Activated T-cell treated with anti-CD3 and anti-CD28 coated beads, Interleukin-2, amount 50 U/mL, for 1 hour (primary cell): ENCODE measurements around the gene UST.
"Not testable (repeated sequence)": the region's sequence is repeated elsewhere in the genome, so short reads cannot be mapped to it uniquely, and the experiment has no call there.

ENCODE experiments used
- DNase-seq: peaks from one replicate; pipeline ENCODE4 v3.0.0-alpha.2; 2020

UST gene

DNA sequence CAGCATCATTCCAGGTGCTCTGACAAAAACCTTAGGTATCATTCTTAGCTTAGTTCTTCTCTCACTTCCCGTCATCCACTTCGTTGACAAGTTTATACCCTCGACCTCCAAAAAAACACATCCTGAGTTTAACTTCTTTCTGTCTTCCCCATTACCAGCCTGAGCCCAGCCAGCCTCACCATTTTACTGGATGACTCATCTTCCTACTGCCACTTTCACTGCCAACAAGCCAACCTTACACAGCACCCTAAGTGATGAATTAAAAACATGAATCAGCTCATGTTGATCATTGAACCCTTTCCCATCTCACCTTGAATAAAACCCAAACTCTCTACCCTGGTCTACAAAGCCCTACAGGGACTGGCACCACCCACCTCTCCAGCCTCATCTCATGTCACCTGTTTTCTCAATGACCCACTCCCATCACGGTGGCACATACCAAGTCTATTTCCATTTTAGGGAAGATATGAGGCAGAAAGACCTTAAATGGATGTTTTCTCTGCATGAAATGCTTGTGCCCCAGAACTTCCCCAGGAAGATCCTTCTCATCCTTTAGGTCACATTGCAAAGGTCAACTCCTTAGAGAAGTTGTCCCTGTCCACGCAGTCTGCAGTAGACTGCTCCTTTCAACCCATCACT is 9.9 kb upstream of the UST start:
- DNase-seq, result no peak

DNA sequence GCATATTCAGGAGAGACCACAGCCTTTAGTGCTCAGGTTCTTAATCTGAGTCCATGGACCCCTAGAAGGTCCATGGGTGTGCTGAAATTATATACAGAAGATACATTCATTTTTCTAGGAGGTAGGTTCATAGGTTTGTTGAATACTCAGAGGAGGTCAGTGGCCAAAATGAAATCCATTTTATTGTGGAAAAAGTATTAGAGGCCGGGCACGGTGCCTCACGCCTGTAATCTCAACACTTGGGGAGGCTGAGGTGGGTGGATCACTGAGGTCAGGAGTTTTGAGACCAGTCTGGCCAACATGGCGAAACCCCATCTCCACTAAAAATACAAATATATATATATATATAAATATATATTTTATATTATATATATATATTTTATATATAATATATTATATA is 9.0 kb upstream of the UST start:
- no peak for DNase-seq

DNA sequence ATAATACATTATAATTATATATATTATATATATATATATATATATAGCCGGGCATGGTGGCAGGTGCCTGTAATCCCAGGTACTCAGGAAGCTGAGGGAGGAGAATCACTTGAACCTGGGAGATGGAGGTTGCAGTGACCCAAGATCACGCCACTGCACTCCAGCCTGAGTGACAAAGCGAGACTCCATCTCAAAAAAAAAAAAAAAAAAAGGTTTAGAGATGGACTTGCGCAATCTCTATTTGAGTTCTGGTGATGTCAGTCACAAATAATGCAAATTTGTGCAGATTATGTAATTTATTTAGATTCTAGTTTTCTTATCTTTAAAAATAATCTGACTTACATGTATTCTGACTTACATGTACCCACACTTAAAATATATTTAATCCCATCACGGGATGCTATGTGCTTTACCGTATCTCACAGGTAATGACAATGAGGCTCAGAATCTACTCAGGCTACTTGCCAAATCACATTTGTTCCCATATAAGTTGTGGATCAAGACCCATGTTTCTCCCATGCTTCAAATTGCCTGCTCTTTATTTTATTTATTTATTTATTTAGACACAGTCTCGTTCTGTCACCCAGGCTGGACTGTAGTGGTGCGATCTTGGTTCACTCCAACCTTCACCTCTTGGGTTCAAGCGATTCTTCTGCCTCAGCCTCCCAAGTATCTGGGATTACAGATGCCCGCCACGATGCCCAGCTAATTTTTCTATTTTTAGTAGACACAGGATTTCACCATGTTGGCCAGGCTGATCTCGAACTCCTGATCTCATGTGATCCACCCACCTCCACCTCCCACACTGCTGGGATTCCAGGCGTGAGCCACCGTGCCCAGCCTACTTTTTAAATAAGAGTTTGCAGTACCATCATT is 7.6 kb upstream of the UST start:
- no peak for DNase-seq

DNA sequence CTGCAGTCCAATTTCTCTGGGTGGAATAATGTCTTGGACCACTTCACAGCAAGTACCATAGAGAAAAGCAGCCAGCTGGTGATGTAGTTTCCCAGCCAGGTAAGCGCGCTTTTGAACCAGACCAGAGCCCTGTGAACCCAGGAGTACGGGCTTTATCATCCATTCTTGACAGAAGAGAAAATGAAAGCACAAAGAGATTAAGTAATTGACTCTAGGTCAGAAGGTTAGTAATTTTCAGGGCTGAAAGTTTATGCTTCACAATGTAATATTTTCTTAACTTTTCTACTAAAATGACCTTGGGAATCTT is 7.1 kb upstream of the UST start:
- DNase-seq, result no peak

DNA sequence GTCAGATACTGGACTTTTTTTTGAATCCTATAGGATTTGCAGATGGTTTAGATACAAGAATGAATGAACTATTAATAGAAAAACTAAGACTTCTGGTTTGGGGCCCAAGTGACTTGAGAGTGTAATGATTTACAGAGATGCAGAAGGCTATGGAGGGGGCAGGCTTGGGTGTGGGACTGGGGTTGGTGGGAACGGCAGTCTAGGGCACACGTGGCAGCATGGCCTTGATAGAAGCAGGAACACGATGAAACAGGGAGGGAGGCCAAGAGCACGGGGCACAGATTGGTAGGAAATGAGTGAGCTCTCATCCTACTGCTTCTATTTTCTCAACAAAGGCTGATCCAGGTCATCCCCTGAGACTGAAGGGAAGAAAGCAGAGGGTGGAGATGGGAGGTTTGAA is 3.4 kb upstream of the UST start:
- no peak for DNase-seq

DNA sequence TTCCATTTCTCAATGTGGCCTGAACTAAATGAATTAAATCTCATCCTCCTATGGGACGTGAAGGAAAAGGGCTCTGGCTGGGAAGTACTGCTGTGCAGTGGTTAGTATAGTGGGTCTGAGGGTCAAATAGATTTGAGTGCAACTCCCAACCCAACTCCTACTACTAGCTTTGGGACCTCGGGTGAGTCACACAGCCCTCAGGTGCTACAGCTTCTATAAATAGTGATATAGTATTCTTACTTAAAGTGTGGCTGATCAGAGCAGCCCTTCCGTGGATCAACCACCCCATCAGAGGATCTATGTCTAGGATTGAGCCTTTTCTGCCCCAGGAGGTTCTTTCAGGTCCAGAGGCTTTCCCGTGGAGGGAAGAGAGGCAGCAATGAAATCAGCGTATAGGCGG is 904 bp upstream of the UST start:
- no peak for DNase-seq

DNA sequence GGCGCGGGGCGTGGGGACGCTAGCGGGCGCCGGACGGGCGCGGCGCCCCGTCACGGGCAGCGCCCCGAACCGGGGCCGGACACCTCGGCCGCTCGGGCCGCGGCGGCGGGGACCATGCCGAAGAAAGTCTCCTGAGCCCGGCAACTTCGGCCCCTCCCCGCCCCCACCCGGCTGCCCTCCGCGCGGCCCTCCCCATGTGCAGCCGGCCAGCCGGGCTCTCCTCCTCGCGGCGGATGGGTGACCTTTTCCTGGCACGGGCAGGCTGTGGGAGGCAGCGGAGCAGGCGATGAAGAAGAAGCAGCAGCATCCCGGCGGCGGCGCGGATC is 278 bp downstream of the UST start:
- no peak for DNase-seq

DNA sequence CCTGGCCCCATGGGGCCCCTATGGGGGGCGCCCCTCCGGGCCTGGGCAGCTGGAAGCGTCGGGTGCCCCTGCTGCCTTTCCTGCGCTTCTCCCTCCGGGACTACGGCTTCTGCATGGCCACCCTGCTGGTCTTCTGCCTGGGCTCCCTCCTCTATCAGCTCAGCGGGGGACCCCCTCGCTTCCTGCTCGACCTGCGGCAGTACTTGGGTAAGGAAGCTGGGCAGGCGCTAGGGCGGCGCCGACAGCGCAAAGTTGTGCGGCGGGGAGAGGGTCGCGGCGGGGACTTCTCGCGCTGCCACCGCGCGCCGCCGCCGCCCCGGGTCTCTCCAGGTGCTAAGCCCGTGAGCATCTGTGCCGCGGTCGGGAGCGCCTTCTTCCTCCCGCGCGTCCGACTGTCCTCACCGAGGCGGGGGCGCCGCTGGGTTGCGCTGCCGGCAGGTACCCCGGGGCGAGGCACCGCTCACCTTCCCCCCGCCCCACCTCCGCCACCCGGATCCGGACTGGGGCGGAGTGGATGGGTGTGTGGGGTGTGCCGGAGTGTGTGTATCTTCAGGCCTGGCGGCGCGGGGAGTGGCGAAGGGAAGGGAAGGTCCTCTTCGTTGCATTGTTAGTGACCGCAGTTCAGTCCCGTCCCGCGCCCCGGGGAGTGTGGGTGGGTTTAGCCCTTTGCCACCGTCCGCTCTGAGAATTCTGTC is 788 bp downstream of the UST start:
- peak; percentile 66 for DNase-seq

DNA sequence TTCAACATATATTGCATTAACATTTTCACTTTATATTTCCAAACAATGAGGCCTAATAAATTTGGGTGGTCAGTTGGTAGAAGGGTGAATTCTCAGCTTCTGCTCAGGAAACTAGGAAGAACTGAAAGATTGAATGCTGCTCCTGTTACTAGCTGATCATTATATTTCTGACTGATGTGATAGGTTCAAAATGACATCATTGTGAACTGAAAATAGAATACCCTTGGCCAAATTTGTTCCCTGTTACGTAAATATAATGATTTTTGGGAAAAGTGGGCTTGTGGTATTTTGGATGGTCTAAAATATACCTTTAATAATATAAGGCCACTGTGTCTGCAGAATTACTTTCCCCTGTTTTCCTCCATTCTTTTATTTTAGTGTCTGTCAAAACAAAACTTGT is 2.8 kb downstream of the UST start:
- no peak for DNase-seq

DNA sequence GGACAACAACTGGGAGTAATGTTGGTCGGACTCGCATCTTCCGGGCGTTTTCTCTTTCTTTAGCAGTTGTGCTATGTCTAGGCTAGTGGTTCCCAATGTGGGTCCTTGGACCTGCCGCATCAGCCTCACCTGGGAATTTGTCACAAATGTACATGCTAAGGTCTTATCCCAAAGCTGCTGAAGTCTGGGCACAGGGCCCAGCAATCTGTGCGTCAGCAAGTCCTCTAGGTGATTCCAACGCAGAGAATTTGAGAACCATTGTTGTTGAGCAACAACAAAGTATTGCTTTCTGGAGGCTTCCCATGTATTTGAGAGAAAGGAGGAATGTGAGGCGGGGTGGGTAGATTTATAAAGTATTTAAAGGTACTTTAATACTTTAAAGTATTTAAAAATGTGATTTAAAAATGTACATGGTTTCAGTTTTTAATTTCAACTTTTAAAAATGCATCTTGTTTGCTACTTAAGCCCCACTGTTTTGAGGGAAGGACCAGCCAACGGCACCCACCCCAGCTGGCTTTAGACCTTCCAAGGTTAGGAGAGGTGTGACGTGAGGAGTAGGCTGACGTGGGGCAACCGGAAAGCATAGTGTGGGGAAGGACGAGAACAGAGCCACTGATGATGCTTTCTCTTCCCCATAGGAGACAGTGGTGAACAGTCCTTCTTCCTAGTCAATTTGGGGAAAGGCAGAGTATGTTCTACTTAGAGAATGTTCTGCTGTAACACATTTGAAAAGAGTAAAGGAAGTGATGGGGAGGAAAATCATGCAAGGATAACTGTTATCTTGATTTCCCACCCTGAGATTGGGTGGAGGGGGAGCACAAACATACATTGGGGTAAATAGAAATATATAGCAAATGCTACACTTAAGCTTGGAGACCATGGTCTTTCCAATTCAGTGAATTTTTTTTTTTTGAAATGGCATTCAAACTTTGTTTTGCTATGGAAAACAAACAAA is 4.3 kb downstream of the UST start:
- DNase-seq, result no peak

DNA sequence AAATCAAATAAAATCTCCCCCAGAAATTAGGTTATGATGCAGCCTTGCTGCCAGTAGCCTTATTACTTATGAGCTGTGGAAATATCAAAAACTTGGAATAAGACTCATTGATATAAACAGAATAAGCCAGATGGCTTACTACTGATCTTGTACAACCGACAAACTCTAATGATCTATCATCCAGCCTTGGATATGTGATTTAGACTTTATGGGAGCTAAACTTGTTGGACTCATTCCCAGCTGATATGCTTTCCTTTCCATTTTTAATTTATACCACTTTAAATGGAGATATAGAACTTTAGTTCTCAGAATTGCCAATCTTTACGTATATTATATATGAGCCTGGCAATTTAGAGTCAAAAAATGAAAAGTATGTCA is 5.0 kb downstream of the UST start:
- no peak for DNase-seq

DNA sequence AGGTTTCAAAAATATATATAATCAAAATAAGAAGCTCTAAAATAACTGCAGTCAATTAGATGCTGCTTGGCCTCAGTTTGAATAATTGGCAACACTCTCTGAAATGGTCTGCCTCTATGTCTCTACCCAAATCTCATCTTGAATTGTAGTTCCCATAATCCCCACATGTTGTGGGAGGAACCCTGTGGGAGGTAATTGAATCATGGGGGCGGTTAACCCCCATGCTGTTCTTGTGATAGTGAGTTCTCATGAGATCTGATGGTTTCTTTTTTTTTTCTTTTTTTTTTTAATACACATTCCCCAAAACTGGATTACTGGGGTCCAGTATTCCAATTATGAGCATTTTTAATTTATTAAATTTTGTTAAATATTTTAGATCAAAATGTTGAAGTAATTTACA is 8.5 kb downstream of the UST start:
- DNase-seq, result not testable (repeated sequence)

DNA sequence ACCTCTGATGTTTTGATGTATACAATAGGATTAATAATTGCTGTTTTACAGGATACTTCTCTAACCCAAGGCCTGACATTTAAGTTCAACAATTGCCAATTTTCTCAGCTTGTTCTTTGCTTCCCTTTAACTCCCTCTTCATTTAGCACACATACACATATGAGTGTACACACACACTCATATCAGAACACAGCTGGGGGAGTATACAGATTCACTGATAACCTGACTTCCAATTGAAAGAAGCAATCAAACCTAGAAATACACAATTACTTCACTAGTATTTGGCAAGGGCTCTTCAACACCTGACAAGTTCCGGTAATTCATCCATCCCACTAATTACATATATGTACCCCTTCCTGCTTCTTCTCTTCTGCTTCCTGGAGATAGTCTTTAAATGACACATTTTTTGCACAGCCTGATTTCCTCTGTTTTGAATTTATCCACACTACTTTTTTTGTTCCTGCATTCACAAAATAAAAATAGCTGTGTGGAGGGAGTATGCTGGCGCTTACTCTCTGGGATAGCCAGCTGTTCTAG is 11.2 kb downstream of the UST start:
- no peak for DNase-seq

DNA sequence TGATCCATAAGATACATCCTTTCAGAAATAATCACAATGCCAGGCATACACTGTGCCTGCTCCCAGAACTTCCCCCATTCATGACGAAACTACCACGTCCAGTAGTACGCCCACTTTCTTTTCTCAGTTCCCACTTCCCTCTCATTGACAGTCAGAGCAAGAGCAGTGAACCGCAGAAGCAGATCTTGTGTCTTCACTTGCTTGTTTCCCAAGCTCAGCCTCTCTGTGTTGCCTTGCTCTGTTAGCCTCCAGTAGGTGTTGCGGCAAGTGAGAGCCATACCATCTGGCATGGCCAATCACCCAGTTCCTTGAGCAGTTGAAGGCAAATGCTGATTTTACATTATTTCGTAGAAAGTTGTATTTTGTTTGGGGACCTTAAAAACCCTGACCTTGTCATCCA is 11.7 kb downstream of the UST start:
- no peak for DNase-seq

DNA sequence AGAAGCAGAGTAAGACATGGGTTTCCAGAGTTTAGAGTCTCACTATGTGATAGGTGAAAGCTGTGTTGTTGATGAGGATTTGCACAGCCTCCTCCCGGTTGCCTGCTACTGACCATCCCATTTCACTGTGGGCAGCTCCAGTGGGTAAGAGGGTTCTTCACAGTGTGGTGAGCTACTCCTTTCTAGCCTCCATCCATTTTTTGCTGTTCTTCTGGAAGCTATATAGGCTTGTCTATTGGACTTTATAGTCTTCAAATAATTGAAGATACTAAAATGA is 13.4 kb downstream of the UST start:
- no peak for DNase-seq

DNA sequence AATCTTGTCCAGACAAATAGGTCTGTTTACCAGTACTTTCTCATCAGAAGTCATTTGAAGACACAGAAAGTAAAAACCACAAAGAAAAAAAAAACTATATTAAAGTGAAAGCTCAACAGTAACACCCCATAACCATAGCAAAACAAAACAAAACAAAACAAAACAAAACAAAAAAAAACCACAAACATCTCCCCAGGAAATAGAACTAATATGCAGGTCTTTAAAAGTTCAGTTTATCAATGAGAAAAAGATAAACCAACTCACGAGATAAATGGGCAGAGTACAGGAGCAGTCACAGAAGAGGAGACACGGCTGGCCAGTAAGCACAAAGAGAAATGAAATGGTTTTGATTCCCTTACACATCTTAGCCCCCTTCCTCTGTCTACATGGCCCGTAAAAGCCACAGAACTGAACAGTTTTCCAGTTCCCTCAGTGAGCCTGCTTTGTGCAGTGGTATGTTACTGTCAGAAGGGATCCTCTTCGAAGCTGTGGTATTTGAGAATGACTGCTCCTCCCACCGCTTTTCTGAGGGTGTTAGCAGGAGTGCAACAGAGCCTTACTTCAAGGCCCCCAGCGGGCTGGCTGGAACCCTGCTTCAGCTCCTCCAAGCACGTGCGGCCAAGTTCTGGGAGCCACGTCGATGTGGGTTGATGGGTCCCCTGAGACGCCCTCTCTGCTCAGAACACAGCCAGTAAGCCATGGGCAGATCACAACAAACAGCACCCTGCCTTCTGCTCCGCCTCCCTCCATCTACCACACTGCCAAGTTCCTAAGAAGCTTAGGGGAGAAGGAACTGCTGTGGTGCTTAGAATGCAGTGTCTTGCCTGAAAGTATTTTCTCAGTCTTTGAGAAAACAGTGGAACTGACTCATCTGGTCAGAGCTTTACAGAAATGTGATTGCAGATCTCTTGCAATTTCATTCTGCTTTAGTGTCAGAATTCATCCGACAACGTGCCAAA is 14.0 kb downstream of the UST start:
- DNase-seq, result peak; percentile 52

DNA sequence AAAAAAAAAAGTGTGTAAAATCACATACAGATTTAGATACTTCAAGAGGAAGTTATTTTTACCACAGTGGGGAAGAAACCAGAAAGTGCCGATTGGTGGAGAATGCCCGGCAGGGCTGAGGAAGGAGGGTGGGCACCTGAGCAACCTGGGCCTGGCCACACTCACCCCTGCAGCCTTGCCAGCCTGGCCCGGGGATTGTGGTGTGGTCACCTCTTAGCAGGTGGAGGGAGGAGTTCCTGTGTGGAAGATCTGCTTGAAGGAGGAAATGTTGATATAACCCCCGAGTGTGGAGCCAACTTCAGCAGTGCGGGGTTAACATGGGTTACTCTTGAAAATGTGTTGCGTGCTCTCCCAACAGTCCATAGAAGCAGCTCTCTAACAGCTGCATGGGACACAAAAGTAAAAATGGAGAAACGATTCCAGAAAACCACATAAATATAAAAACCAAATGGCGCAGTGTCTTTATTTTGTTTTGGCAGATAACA is 14.7 kb downstream of the UST start:
- DNase-seq, result peak; percentile 38

DNA sequence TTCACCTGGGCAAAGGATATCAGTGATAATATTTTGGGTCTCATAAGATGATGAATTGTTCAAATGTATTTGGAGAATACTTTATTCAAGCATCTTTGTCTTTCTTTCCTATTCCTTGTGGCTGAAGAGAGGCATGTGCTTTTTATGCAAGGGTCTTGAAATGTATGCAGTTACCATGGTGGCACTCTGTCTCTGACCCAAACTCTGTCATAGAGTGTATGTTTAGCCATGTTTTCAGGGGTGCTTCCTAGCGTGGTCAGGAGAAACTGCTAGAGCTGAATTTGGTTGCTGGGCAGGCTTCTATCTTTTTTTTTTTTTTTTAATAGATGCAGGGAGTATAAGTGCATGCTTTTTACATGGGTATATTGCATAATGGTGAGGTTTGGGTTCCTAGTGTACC is 15.4 kb downstream of the UST start:
- DNase-seq, result no peak

DNA sequence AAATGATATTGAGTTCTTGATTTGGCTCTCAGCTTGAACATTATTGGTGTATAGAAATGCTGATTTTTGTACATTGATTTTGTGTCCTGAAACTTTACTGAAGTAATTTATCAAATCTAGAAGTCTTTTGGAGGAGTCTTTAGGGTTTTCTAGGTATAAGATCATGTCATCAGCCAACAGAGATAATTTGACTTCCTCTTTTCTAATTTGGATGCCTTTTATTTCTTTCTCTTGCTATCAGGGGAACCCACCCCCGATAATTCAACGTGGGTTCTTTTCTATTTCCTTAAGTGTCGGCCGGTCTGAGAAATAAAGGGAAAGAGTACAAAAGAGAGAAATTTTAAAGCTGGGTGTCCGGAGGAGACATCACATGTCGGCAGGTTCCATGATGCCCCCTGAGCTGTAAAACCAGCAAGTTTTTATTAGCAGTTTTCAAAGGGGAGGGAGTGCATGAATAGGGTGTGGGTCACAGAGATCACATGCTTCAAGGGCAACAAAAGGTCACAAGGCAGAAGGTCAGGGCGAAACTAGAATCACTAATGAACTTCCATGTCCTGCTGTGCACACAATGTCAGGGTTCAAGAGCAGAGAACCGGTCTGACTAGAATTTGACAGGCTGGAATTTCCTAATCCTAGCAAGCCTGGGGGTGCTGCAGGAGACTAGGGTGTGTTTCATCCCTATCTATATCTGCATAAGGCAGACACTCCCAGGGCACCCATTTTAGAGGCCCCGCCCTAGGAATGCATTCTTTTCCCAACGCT is 17.6 kb downstream of the UST start:
- DNase-seq, result not testable (repeated sequence)

DNA sequence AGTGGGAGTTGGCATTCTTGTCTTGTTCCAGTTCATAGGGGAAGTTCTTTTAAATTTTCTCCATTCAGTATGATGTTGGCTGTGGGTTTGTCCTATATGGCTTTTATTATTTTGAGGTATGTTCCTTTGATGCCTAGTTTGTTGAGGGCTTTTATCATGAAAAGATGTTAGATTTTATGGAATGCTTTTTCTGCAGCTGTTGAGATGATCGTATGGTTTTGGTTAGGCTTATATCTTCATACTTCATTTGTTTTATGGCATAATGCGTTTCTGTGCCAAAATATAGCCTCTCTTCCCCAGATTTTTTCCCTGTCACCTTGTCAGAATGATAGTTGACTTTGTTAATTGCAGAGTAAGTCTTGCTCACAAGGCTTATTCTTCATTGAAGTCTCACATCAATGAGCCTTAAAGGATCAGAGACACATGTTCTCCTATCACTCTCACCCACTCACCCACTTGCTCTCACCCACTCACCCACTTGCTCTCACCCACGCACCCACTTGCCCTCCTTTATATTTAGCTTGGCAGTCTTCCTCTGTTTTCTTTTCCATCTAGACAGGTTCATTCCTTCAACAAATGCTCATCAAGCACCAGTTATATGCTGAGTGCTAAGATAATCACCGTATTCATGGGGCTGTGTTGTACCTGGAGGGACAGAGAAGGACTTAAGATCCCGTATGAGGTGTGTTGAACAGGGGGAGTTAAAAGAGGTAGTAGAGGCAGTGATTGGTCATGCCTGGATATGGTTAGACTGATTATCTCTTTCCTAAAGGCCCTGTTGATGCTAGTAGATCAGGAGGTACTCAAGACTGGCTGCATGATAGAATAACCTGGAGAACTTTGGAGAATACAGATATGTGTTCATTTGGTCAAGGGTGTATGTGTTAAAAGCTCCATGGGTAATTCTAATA is 19.3 kb downstream of the UST start:
- DNase-seq, result no peak
